PC-9 (cell line): ENCODE results near the gene SP2. TPM values are rescaled to one million over a fixed set of nuclear protein-coding genes. Genes with fewer than 3 reads are reported as not detected.
A peak's percentile ranks its signal among the peaks of the same experiment; 100 is the strongest.

ENCODE experiments used
- BruUV-seq: library from RNA; stranded (reverse); fragments of 400-500 nt; replicated peaks from 2 replicates; lab custom pipeline; 2021; lab: Mats Ljungman, UMichigan
- CTCF ChIA-PET: fragments of 300-600 bp; sonication (Branson Sonifier 250); formaldehyde crosslinking; loops from one replicate; lab custom pipeline; 2022; ENCODE audit warnings: antibody characterized with exemption; lab: Charles Lee
- POLR2A ChIA-PET: fragments of 300-600 bp; sonication (Branson Sonifier 250); formaldehyde crosslinking; loops from one replicate; lab custom pipeline; 2022; ENCODE audit warnings: antibody characterized with exemption; ENCODE audit not compliant: unreplicated experiment; lab: Charles Lee
- DNase-seq, 2 experiments: peaks; one replicate each; pipeline versions ENCODE4 v3.0.0 to v3.0.0-alpha.2; 2015 to 2022; ENCODE audit warnings: mixed read lengths in 1 of 2
- H2AFZ ChIP-seq: fragments of 200-600 bp; sonication (generic); 2 replicates; pipeline ENCODE4 v1.8.1; 2017; ENCODE audit warnings: antibody characterized with exemption
- H3F3A ChIP-seq: fragments of 200-600 bp; sonication (generic); 2 replicates; pipeline ENCODE4 v1.8.1; 2017; ENCODE audit warnings: antibody characterized with exemption, mild to moderate bottlenecking, low read depth; ENCODE audit not compliant: insufficient read depth
- H3K27ac ChIP-seq: fragments of 200-600 bp; sonication (generic); 2 replicates; pipeline ENCODE4 v1.6.1; 2016; ENCODE audit warnings: mixed run types
- H3K27me3 ChIP-seq: fragments of 200-600 bp; sonication (generic); 2 replicates; pipeline ENCODE4 v1.6.1; 2016; ENCODE audit warnings: low read depth, mixed run types; ENCODE audit not compliant: insufficient read depth
- H3K36me3 ChIP-seq: fragments of 200-600 bp; sonication (generic); 2 replicates; pipeline ENCODE4 v1.6.1; 2016; ENCODE audit warnings: low read depth, mixed run types
- H3K4me1 ChIP-seq: fragments of 200-600 bp; sonication (generic); replicated peaks from 2 replicates; pipeline ENCODE4 v1.6.1; 2016; ENCODE audit warnings: mixed run types; ENCODE audit not compliant: insufficient read depth
- H3K4me2 ChIP-seq: fragments of 200-600 bp; sonication (generic); 2 replicates; pipeline ENCODE4 v1.6.1; 2017; ENCODE audit warnings: mixed run types
- H3K4me3 ChIP-seq: fragments of 200-600 bp; sonication (generic); 2 replicates; pipeline ENCODE4 v1.6.1; 2016; ENCODE audit warnings: mixed run types
- H3K79me2 ChIP-seq: fragments of 200-600 bp; sonication (generic); 2 replicates; pipeline ENCODE4 v1.6.1; 2017; ENCODE audit warnings: low read depth, mixed run types
- H3K9me2 ChIP-seq: fragments of 200-600 bp; sonication (generic); 2 replicates; pipeline ENCODE4 v1.8.1; 2017; ENCODE audit warnings: mild to moderate bottlenecking; ENCODE audit not compliant: insufficient read depth
- H3K9me3 ChIP-seq: fragments of 200-600 bp; sonication (generic); 2 replicates; pipeline ENCODE4 v1.8.1; 2016; ENCODE audit warnings: low read depth; ENCODE audit not compliant: insufficient read depth
- H4K20me1 ChIP-seq: fragments of 200-600 bp; sonication (generic); 2 replicates; pipeline ENCODE4 v1.8.1; 2017; ENCODE audit not compliant: insufficient read depth
- CTCF ChIP-seq: fragments of 200-600 bp; sonication (generic); conservative IDR thresholded peaks from 2 replicates; pipeline ENCODE4 v1.6.1; 2017; ENCODE audit warnings: mixed run types, antibody characterized with exemption, mild to moderate bottlenecking, moderate library complexity
- EZH2 ChIP-seq: fragments of 200-600 bp; sonication (generic); IDR thresholded peaks from 2 replicates; pipeline ENCODE4 v1.8.0; 2017; ENCODE audit warnings: antibody characterized with exemption, low read depth
- intact Hi-C: fragments of 100-400 bp; cut with micrococcal nuclease; formaldehyde crosslinking; loops from one replicate; pipeline ENCODE4 v1.10.0; 2022; ENCODE audit not compliant: unreplicated experiment
- total RNA-seq: library from RNA; stranded (reverse); gene quantifications from 2 replicates; pipeline ENCODE4 v1.2.3, GENCODE V29; 2021

SP2 gene
- total RNA-seq, 1 experiment from 2014 or later, result 18.0 TPM

- TSS peak; percentile 20 for BruUV-seq
- no peak overlapping the region for H3K4me3 ChIP-seq
- H3K79me2 ChIP-seq, result no peaks in the 10 kb centered on the region
- POLR2A ChIA-PET, result no interaction called here
- intact Hi-C loops, result no loop called here
- peaks cover 5% of the 10 kb centered on the region; the same call in 1 of the 2 replicates for H4K20me1 ChIP-seq
- H3F3A ChIP-seq, result 0 out of 2 replicates have a peak, but pooled peaks cover 8% of the 10 kb centered on the region
- H3K9me3 ChIP-seq, result no peaks in the 10 kb centered on the region
- no peak overlapping the region for H2AFZ ChIP-seq
- H3K4me2 ChIP-seq, result no peak overlapping the region
- no peak for TF ChIP-seq CTCF
- no peak for TF ChIP-seq EZH2
- H3K36me3 ChIP-seq, result no peaks in the 10 kb centered on the region
- no peaks in the 10 kb centered on the region for H3K27me3 ChIP-seq
- DNase-seq, result no peak
- H3K4me1 ChIP-seq, result no peaks in the 10 kb centered on the region
- CTCF ChIA-PET, result no interaction called here
- H3K9me2 ChIP-seq, result no peaks in the 10 kb centered on the region
- H3K27ac ChIP-seq, result no peak overlapping the region
Observed at GRCh38 chr17:47916489-47917208, 20.6 kb downstream of the SP2 start.

- H3K36me3 ChIP-seq, result no peaks in the 10 kb centered on the region
- no peak overlapping the region for H2AFZ ChIP-seq
- no peaks in the 10 kb centered on the region for H3K79me2 ChIP-seq
- no peak overlapping the region for H3K27ac ChIP-seq
- TF ChIP-seq CTCF (no peak), EZH2 (no peak)
- ChIA-PET CTCF (no interaction called here), POLR2A (no interaction called here)
- no peaks in the 10 kb centered on the region for H3K9me2 ChIP-seq
- H3K9me3 ChIP-seq, result no peaks in the 10 kb centered on the region
- H3K27me3 ChIP-seq, result no peaks in the 10 kb centered on the region
- 0 out of 2 replicates have a peak, but pooled peaks cover 8% of the 10 kb centered on the region for H3F3A ChIP-seq
- H3K4me3 ChIP-seq, result no peak overlapping the region
- BruUV-seq, result no TSS peak
- no peaks in the 10 kb centered on the region for H3K4me1 ChIP-seq
- no peak overlapping the region for H3K4me2 ChIP-seq
- DNase-seq, result no peak
- intact Hi-C loops, result no loop called here
- H4K20me1 ChIP-seq, result no peaks in the 10 kb centered on the region; the same call in 1 of the 2 replicates
Observed at GRCh38 chr17:47917581-47917980, 21.5 kb downstream of the SP2 start.

GRCh38 chr17:47918006-47918405 lies 22.0 kb downstream of the SP2 start:
- Histone ChIP-seq H3K4me3 (no peak overlapping the region), H3K9me2 (no peaks in the 10 kb centered on the region), H3K27ac (no peak overlapping the region), H4K20me1 (no peaks in the 10 kb centered on the region; the same call in 1 of the 2 replicates), H3K79me2 (no peaks in the 10 kb centered on the region), H2AFZ (no peak overlapping the region), H3K36me3 (no peaks in the 10 kb centered on the region), H3K9me3 (no peaks in the 10 kb centered on the region), H3F3A (0 out of 2 replicates have a peak, but pooled peaks cover 8% of the 10 kb centered on the region), H3K27me3 (no peaks in the 10 kb centered on the region), H3K4me2 (no peak overlapping the region), H3K4me1 (no peaks in the 10 kb centered on the region)
- POLR2A ChIA-PET, result no interaction called here
- no peak for DNase-seq
- CTCF ChIA-PET, result no interaction called here
- intact Hi-C loops, result no loop called here
- no TSS peak for BruUV-seq
- TF ChIP-seq EZH2 (no peak), CTCF (no peak)
